ENCODE results near the gene WWC2. TPM values are rescaled to one million over a fixed set of nuclear protein-coding genes. Genes with fewer than 3 reads are reported as not detected.
"Not testable (repeated sequence)": the region's sequence is repeated elsewhere in the genome, so short reads cannot be mapped to it uniquely, and the experiment has no call there.

Gene WWC2
- total RNA-seq, 1 experiment from 2014 or later = 11.5 TPM

DNA sequence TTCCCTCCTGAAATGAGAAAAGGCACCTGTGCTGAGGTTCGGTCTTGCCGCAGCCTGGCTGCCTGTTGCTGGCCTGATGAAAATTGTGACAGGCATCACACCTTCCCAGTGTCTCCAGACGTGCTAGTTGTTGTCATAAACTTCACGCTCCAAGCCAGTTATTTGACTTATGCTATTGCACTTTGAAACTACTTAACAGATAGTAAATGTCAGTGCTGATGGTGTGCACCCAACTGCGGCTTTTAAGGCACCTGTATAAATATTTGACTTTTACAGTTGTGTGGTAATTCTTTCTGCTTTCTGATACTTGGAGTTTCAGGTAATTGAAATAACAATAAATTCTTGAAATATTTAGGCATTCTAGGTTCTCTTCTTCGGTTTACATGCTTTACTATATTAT is 1.8 kb downstream of the WWC2 start:
- no peak for DNase-seq (ENCODE audit: low spot score)

DNA sequence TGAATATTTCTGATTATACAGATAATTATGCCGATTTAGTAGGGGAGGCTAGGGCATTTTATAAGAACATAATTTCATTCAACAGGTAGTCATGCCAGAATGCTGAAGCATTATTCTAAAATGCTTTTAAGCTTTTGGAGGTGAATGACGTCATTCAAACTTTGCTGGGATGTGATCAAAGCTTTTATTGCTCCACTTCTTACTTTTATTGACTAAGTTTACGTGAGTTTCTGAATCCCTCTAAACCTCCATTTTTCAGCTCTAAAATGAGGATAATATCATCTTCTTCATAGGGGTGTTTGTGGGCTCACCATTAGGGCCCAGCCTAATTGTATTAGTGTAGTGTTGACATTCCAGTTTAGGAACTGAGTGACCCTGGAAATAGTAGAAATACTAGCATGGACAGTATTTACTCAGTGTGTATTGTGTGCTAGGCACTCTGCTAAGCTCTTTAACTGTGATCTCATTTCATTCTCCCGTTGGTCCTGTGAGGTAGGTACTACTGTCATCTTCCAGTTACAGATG is 3.0 kb downstream of the WWC2 start:
- no peak for DNase-seq (ENCODE audit: low spot score)

DNA sequence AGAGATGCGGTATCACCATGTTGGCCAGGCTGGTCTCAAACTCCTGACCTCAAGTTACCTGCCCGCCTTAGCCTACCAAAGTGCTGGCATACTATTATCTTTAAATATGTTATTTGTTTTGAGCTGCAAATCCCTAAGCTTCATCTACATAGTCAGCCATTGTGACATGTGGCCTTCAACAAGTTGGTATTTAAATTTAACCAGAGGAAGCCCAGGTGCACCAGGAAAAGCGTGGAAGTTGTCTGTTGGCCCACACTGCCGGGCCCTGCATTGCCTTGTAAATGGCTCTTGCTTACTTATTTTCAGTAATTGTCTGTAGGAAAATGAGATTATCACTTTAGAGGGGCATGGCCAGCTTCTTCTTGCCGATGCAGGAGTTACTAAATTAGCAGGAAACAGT is 6.0 kb downstream of the WWC2 start:
- DNase-seq (ENCODE audit: low spot score) = no peak

DNA sequence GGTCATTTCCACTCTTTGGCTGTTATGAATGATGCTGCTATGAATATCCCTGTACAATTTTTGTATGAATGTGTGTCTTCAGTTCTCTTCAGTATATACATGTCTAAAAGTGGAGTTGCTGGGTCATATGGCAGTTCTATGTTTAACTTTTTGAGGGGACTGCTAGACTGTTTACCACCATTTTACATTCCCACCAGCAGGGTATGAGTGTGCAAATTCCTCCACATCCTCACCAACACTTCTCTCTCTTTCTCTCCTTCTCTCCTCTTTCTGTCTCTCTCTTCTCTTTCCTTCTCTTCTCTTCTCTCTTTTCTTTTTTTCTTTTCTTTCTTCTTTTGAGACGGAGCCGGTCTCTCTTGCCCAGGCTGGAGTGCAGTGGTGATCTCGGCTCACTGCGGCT is 7.8 kb downstream of the WWC2 start:
- no peak for DNase-seq (ENCODE audit: low spot score)

DNA sequence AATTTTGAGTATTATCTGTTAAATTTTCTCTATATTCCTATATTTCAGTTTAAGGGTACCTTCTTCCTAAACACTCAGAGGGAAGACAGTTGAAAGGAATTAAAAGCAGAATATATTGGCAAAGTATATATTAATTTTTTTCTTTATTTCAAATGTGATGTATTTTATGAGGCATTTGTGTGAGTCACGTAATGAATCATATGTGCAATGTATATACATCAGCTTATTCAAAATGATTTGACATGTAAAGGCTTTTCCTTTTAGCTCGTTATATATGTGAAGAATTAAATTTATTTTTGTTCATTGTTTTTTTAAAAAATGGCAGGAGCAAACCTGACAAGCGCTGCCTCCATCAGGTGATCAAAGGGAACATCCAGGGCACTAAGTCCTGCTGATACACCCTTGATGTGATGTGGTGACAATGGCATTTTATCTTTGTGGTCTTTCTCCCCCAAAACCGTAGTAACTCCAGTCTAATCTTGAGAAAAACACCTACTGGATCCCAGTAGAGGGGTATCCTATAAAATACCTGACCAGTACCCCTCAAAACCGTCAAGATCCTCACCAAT is 8.9 kb downstream of the WWC2 start:
- DNase-seq (ENCODE audit: low spot score) = no peak

DNA sequence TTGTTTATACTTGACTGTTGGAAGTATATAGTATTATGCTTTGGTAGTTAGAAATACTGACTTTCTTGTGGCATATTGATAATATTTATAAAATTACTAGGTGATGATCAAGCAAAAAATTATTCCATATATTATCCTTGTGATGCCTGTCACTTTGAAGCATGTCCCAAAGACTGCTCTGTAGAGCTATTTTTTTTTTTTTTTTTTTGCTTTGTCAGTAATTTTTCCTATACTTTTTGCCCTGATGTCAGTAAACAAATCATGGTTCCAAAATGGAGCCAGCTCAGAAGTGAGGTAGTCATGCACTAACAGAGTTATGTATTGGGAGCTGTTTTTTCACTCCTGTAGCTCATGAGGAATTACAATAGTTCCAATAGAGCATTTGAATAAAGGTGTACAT is 11.2 kb downstream of the WWC2 start:
- DNase-seq (ENCODE audit: low spot score) = no peak

DNA sequence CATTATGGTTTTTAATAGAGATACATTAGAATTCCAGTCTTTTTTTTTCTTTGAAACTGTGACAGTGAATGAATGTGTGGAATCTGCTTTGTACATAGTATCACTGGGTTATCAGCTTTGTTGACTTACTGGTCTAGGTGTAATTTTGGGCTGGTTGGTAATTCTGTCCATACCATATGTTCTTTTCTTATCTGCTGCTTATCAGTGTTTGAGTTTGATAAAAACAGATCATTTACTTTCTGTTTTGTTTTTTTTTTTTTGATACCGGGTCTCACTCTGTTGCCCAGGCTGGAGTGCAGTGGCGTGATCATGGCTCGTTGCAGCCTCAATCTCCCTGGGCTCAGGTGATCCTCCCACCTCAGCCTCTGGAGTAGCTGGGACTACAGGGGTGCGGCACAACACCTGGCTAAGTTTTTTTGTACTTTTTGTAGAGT is 12.4 kb downstream of the WWC2 start:
- no peak for DNase-seq (ENCODE audit: low spot score)

DNA sequence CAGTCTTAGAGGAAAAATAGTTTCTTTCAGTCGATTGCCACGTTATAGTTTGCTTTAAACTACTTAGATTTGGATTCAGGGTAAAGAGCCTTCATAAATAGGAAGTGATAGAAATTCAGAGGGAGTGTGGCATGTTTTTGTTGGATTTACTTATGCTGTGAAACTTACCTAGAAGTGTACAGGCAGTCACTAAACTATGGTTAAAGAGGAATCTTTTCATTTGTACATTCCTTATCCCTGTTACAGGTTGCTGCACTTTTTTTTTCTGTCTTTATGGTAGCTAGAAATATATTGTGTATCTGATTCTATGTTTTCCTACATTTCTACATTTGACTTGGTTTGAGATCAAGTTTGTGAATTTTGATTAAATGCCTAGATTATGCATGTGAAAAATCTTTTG is 19.1 kb downstream of the WWC2 start:
- no peak for DNase-seq (ENCODE audit: low spot score)

DNA sequence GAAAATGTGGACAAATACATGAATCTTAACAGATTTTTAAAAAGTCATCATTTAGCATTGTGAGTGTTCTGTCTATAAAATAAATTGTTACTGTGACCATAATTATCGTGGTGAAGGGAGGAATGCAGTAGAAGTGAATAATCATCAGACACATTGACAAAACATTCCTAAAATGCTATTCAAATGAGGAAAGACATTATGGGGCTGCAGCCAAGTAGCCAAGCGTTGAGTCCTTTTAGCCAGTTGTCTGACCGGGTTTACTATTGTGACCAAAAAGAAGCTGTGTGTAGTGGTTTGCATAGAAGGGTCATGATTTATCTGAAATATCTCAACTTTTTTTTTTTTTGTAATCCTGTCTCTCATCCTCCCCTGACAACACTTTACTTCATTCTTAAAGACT is 19.5 kb downstream of the WWC2 start:
- DNase-seq (ENCODE audit: low spot score) = no peak

DNA sequence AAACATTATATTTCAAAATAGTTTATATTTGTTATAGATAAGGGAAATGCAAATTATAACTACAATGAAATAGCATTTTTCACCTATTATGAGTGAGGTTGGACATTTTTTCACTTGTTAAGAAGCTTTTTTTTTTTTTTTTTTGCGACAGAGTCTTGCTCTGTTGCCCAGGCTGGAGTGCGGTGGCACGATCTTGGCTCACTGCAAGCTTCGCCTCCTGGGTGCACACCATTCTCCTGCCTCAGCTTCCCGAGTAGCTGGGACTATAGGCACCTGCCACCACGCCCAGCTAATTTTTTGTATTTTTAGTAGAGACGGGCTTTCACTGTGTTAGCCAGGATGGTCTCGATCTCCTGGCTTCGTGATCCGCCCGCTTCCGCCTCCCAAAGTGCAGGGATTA is 22.6 kb downstream of the WWC2 start:
- not testable (repeated sequence) for DNase-seq (ENCODE audit: low spot score)

DNA sequence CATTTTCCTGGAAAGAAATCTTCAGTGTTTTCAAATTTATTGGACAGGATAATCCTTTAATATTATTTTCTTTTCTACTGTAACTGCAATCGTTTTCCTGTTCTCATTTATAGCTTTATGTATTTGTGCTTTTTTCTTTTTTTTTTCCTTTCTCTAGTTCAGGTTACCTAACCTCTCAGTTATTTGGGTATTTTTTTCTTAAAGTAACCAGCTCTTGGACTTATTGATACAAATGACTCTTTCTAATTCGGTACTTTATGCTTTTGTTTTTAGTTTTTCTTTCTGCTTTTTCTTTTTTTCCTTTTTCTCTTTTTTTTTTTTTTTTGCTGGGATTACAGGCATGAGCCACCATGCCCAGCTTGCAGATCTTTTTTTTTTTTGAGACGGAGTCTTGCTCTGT is 25.2 kb downstream of the WWC2 start:
- DNase-seq (ENCODE audit: low spot score) = no peak

DNA sequence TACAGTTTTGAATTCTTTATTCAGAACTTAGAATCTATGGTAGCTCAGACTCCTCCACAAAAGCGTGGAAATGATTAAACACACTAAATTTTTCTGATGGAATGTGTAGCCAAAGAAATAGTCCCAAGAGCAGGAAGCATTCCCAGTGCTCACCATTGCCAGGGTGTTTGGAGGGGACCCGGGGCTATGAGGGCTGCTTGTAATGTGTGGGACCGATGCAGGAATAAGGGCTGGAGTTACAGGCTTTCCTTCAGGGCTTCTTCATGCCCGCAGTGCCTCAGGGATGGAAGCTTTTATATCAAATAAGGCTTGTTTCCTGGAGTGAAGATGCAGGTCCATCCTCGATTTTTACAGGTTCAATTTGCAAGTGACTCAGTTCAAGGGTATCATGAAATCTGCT is 25.8 kb downstream of the WWC2 start:
- DNase-seq (ENCODE audit: low spot score) = no peak

DNA sequence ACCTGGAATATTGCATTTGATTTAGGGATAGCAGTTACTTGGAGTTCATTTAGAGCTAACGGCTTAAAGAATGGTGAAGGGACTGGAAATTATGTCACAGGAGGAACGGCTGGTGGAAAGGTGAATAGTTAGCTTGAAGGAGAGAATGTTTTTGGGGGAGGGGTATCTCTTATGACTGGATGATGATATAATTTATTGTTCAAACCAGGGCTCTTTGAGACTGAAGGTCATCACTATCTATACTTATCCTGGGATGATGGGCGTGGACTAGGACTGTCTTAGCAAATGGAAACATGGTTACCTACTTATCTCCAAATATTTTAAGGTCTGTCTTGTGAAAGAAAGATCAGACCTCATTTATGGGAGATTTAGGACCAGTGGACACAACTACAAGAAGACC is 30.1 kb downstream of the WWC2 start:
- DNase-seq (ENCODE audit: low spot score) = no peak

DNA sequence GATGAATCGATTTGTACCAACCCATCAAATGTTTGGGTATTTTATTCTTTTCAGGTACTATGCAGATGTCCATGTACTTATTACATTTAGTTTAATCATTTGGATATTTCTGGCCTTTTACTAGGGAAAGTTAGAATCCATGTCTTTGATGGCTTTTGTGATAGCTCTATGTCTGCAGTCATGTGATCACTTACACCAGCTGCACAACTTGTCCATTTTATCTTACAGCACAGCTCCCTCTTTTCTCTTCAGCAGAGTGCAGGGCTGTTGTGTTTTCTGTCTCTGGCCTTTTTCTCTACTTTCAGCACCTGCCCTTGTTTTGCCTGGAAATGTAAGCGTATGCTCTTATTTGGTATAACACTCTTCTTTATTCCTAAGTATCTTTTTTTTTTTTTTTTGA is 30.6 kb downstream of the WWC2 start:
- DNase-seq (ENCODE audit: low spot score) = no peak

DNA sequence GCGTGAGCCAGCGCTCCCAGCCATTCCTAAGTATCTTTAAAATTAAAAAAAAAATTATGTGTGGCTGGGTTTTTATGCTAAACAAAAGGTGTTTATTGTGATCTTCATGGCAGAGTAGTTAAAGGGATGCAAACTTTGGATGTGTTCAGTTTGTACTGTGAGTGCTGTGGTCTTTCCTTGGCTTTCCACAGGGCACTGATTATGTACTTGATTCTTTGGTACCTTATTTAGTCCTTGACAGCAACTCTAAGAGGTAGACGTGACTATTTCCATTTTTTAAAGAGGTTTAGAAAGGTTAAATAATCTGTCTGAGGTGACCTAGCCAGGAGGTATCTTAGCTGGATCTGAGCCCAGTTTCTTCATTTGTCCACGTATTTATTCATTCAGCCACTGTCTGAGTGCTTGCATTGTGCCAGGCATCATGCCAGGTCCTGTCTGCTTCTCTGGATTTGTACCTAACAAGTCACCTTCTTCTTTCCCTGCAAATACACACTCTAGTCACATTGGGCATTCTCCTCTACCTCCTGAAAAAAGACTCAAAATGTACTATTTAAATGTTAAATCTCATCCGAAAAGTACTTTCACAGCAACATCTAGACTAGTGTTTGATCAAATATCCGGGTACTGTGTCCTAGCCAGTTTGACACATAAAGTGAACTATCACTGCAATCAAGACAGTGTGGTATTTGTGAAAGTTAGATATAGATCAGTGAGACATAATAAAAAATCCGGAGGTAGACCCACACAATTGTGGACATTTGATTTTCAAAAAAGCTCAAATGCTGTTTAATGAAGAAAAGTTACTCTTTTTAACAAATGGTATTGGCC is 31.5 kb downstream of the WWC2 start:
- peak; percentile 36 for DNase-seq (ENCODE audit: low spot score)

DNA sequence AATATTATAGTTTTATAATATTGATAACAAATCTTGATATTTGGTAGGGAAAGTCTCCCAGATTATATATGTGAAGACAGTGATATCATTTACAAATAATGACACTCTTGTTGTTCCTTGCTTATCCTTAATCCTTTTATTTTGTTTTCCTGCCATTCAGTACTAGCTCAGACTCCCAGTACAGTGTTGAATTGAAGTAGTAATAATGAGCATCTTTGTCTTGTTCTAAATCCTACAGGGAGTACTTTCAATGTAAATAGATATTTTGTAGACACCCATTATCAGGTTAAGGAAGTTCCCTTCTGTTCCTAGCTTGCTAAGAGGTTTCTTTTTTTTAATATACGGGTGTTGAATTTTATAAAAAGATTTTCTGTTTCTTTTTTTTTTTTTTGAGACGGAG is 33.0 kb downstream of the WWC2 start:
- DNase-seq (ENCODE audit: low spot score) = no peak

DNA sequence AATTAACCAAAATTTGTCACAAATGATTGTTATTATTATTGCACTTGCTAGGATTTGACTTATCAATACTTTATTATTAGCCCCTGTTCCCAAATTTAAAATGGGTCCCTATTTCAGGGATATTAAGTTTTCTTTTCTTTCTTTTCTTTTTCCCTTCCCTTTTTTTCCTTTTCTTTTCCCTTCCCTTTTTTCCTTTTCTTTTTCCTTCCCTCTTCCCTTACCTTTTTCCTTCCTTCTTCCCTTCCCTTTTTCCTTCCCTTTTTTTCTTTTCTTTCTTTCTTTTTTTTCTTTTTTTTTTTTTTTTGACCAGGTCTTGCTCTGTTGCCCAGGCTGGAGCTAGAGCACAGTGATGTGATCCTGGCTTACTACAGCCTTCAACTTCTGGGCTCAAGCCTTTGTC is 33.8 kb downstream of the WWC2 start:
- DNase-seq (ENCODE audit: low spot score) = no peak

DNA sequence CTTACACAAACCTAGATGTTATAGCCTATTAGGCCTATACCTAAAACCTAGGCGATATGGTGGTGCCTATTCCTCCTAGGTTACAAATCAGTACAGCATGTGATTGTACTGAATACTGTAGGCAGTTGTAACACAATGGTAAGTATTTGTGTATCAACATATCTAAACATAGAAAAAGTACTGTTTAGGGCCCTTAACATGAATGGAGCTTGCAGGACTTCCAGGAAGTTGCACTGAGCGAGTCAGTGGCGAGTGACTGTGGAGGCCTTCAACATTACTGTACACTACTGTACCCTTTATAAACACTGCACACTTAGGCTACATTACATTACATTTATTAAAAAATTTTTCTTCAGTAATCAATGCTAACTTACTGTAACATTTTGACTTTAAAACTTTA is 37.8 kb downstream of the WWC2 start:
- no peak for DNase-seq (ENCODE audit: low spot score)

DNA sequence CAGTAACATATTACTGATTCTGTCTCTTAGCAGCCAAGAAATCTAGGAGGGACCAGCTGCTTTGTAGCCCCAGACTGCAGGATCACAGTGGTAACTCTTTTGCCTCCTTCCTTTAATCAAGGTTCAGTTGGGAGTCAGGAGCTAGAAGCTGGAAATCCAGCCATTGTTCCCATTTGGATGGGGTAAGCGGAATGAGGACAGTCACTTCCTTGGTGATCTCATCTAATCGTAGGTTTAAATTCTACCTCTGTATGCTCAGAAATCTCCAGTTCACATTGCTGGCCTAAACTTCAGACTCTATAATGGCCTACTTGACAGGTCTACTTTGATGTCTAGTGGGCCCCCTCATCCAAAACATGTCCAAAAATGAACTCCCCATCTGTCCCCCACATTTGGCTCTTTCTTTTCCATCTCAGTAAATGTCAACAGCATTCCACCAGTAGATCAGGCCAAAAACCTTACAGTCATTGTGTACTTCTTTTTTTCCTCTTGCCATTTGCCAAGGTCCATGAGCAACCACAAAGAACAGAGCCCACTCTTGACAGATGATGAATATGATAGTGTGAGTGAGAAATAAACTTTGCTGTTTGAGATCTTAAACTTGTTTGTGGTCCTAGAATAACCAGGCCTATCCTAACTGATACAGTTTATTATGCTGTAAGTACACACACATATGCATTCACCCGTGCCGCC is 40.1 kb downstream of the WWC2 start:
- DNase-seq (ENCODE audit: low spot score) = no peak

DNA sequence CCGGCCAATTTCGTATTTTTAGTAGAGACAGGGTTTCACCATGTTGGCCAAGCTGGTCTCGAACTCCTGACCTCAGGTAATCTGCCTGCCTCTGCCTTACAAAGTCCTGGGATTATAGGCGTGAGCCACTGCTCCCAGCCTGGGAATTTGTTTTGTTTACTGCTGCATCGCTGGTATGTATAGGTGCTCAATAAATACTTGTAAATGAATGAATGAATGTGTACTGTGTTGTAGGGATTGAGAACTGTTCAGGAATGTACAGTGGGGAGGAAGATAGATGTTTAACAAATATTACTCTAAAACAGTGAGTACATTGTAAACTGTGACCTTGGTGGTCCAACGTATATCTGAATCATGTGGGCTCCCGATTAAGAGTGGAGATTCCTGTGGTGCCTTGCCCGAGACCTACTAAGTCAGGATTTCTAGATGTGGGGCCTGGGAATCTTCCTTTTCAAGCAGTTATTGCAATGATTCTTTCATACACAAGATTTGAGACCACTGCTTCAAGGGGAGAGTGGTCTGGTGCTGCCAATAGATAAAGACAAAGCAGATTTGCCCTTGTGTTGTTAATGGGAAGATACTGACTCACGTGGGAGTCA is 41.0 kb downstream of the WWC2 start:
- no peak for DNase-seq (ENCODE audit: low spot score)

DNA sequence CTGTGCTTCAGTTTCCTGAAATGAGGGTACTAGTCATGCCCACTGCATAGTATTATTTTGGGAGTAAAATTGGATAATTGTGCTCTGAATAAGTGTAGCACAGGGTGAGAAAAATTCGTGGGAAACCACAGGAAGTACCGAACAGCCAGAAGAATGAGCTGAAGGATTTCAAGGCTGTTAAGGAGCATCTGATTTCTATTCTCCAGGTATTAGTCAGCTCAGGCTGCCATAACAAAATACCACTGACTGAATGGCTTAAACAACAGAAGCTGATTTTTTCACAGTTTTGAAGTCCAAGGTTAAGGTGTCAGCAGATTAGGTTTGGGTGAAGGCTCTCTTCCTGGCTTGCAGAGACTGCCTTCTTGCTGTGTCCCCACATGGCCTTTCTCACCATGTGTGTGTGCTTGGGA is 41.9 kb downstream of the WWC2 start:
- no peak for DNase-seq (ENCODE audit: low spot score)

DNA sequence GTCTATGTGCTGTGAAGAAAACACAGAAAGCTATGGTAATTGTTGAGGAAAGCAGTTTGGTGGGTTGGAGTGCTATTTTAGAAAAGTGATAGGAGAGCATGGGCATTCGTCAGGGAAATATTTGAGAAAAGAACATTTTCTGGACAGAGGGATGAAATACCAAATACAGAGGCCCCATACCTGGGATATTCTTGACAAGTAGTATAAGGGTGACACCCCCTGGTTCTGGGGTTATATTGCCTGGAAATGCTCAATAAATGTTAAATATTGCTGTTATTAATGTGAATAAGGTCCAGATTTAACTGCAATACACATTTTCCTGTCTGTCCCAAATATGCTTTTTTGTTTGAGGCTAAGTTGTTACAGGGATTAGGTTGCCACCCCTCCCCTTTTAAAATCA is 42.9 kb downstream of the WWC2 start:
- no peak for DNase-seq (ENCODE audit: low spot score)

Measured in HT-29 (cell line).